Mesothelial cell of epicardium (in vitro differentiated cells): ENCODE data around the gene TGFB2. TPM values are rescaled to one million over a fixed set of nuclear protein-coding genes. Genes with fewer than 3 reads are reported as not detected.

ENCODE experiments used
- DNase-seq, 2 experiments: peaks; one replicate each; pipeline ENCODE4 v3.0.0; 2021; ENCODE audit warnings: low spot score in 2 of 2; ENCODE audit not compliant: unreplicated experiment in 2 of 2
- H3K27ac Mint-ChIP-seq: 2 replicates; pipeline ENCODE4 v1.8.0; 2021; ENCODE audit warnings: mixed read lengths
- H3K27me3 Mint-ChIP-seq: 2 replicates; pipeline ENCODE4 v1.8.0; 2021; ENCODE audit warnings: low read depth, mixed read lengths
- H3K36me3 Mint-ChIP-seq: 2 replicates; pipeline ENCODE4 v1.8.0; 2021; ENCODE audit warnings: mixed read lengths
- H3K4me1 Mint-ChIP-seq: 2 replicates; pipeline ENCODE4 v1.8.0; 2021; ENCODE audit warnings: mixed read lengths
- H3K4me3 Mint-ChIP-seq: 2 replicates; pipeline ENCODE4 v1.8.0; 2021; ENCODE audit warnings: mild to moderate bottlenecking, moderate library complexity, mixed read lengths
- H3K9me3 Mint-ChIP-seq: 2 replicates; pipeline ENCODE4 v1.8.0; 2021; ENCODE audit warnings: mixed read lengths
- CTCF ChIP-seq: fragments of 200-600 bp; sonication (generic); IDR thresholded peaks from one replicate; pipeline ENCODE4 v1.5.0; 2021; ENCODE audit warnings: antibody characterized with exemption; ENCODE audit not compliant: unreplicated experiment
- total RNA-seq: library from RNA; stranded (reverse); gene quantifications from 3 replicates; pipeline ENCODE4 v1.2.1, GENCODE V29; 2021

The TGFB2 gene
- total RNA-seq, 1 donor from 2014 or later = 50.6 TPM

GRCh38 chr1:218350035-218350525 lies 4.9 kb downstream of the TGFB2 start:
- peaks cover 58% of the 10 kb centered on the region for H3K4me1 Mint-ChIP-seq
- TF ChIP-seq CTCF = no peak
- H3K36me3 Mint-ChIP-seq = no peaks in the 10 kb centered on the region
- H3K4me3 Mint-ChIP-seq = peak overlapping the region; percentile 58
- no peak for DNase-seq
- H3K9me3 Mint-ChIP-seq = no peaks in the 10 kb centered on the region
- H3K27ac Mint-ChIP-seq = peak overlapping the region; percentile 81
- H3K27me3 Mint-ChIP-seq = no peaks in the 10 kb centered on the region

GRCh38 chr1:218350801-218351266 lies 5.7 kb downstream of the TGFB2 start:
- Mint-ChIP-seq H3K36me3 (no peaks in the 10 kb centered on the region), H3K4me1 (peaks cover 62% of the 10 kb centered on the region), H3K27ac (peak overlapping the region; percentile 87), H3K9me3 (no peaks in the 10 kb centered on the region), H3K4me3 (peak overlapping the region; percentile 60), H3K27me3 (no peaks in the 10 kb centered on the region)
- DNase-seq = no peak
- no peak for TF ChIP-seq CTCF

GRCh38 chr1:218351391-218352074 lies 6.4 kb downstream of the TGFB2 start:
- Mint-ChIP-seq H3K4me3 (peak overlapping the region; percentile 60), H3K9me3 (no peaks in the 10 kb centered on the region), H3K36me3 (no peaks in the 10 kb centered on the region), H3K4me1 (peaks cover 57% of the 10 kb centered on the region), H3K27me3 (no peaks in the 10 kb centered on the region), H3K27ac (peak overlapping the region; percentile 87)
- TF ChIP-seq CTCF = no peak
- DNase-seq = no peak

- Mint-ChIP-seq H3K27me3 (no peaks in the 10 kb centered on the region), H3K27ac (no peak overlapping the region), H3K9me3 (no peaks in the 10 kb centered on the region), H3K4me1 (peaks cover 54% of the 10 kb centered on the region), H3K36me3 (no peaks in the 10 kb centered on the region), H3K4me3 (no peak overlapping the region)
- no peak for TF ChIP-seq CTCF
- no peak for DNase-seq
These were observed 6.9 kb downstream of the TGFB2 start for GRCh38 chr1:218352075-218352438.

DNA sequence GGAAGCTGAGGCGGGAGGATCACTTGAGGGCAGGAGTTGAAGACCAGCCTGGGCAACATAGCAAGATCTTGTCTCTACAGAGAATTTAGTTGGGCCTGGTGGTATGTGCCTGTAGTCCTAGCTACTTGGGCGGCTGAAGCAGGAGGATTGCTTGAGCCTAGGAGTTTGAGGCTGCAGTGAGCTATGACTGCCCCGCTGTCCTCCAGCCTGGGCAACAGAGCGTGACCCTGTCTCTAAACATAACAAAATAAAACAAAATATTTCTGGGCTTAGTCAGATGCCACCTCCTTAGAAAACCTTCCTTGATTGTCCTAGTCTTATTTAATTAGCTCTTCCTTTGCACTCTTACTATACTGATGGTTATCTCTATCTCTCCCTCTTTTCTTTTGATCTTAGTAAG lies 8.5 kb downstream of the TGFB2 start:
- no peaks in the 10 kb centered on the region for H3K9me3 Mint-ChIP-seq
- peak overlapping the region; percentile 40 for H3K27ac Mint-ChIP-seq
- DNase-seq = no peak
- H3K36me3 Mint-ChIP-seq = no peaks in the 10 kb centered on the region
- no peaks in the 10 kb centered on the region for H3K27me3 Mint-ChIP-seq
- H3K4me1 Mint-ChIP-seq = peaks cover 53% of the 10 kb centered on the region
- H3K4me3 Mint-ChIP-seq = no peak overlapping the region
- no peak for TF ChIP-seq CTCF
